IMR-90 (cell line): ENCODE data around the gene NR2F1. TPM values are rescaled to one million over a fixed set of nuclear protein-coding genes. Genes with fewer than 3 reads are reported as not detected.

Experiments
- ATAC-seq: fragments of 200-7000 bp; cut with Tn5 transposase; 2 replicates; pipeline ENCODE4 v1.9.1; 2020; ENCODE audit warnings: low read depth, mild to moderate bottlenecking, moderate library complexity
- BruUV-seq: library from RNA; stranded (reverse); fragments of 400-500 nt; replicated peaks from 2 replicates; lab custom pipeline; 2021; lab: Mats Ljungman, UMichigan
- CTCF ChIA-PET: fragments of 300-600 bp; formaldehyde crosslinking; extraction: SDS; loops from one replicate; lab custom pipeline; 2021; ENCODE audit warnings: antibody characterized with exemption; lab: Yijun Ruan, JAX
- POLR2A ChIA-PET: fragments of 300-600 bp; sonication (Branson Sonifier 250); formaldehyde crosslinking; loops from one replicate; lab custom pipeline; 2022; ENCODE audit warnings: antibody characterized with exemption; ENCODE audit not compliant: unreplicated experiment; lab: Charles Lee
- DNase-seq: peaks from one replicate; pipeline ENCODE4 v3.0.0; 2013
- H2AFZ ChIP-seq: replicated peaks from 2 replicates; pipeline ENCODE3; 2013; ENCODE audit warnings: low read length, mild to moderate bottlenecking; ENCODE audit not compliant: poor library complexity
- H2AK5ac ChIP-seq: 2 replicates; pipeline ENCODE4 v1.6.1; 2013; ENCODE audit warnings: low read depth, low read length, inconsistent platforms
- H2AK9ac ChIP-seq: replicated peaks from 2 replicates; pipeline ENCODE3; 2013; ENCODE audit warnings: mild to moderate bottlenecking, low read depth, low read length, moderate library complexity; ENCODE audit not compliant: poor library complexity
- H2BK120ac ChIP-seq: 2 replicates; pipeline ENCODE4 v1.6.1; 2013; ENCODE audit warnings: low read depth, low read length, inconsistent platforms
- H2BK15ac ChIP-seq: 3 replicates; pipeline ENCODE4 v1.6.1; 2013; ENCODE audit warnings: low read depth, low read length, inconsistent platforms
- H2BK20ac ChIP-seq: 2 replicates; pipeline ENCODE4 v1.6.1; 2013; ENCODE audit warnings: low read depth, mild to moderate bottlenecking, inconsistent platforms, low read length, moderate library complexity
- H2BK5ac ChIP-seq: 2 replicates; pipeline ENCODE4 v1.6.1; 2013; ENCODE audit warnings: mild to moderate bottlenecking, low read depth, low read length, inconsistent platforms; ENCODE audit not compliant: poor library complexity, severe bottlenecking
- H3K14ac ChIP-seq: replicated peaks from 2 replicates; pipeline ENCODE4 v1.6.1; 2013; ENCODE audit warnings: low read depth, low read length, inconsistent platforms
- H3K18ac ChIP-seq: 2 replicates; pipeline ENCODE4 v1.6.1; 2013; ENCODE audit warnings: low read depth, low read length, control low read depth
- H3K23ac ChIP-seq: 2 replicates; pipeline ENCODE4 v1.6.1; 2013; ENCODE audit warnings: low read depth, low read length, inconsistent platforms
- H3K27ac ChIP-seq: 2 replicates; pipeline ENCODE4 v1.5.1; 2013; ENCODE audit warnings: mild to moderate bottlenecking, control low read depth, low read length; ENCODE audit not compliant: insufficient read depth
- H3K27me3 ChIP-seq: 2 replicates; pipeline ENCODE4 v1.6.1; 2013; ENCODE audit warnings: low read length; ENCODE audit not compliant: control insufficient read depth, insufficient read depth
- H3K36me3 ChIP-seq: 2 replicates; pipeline ENCODE4 v1.6.1; 2013; ENCODE audit warnings: low read length, mixed read lengths; ENCODE audit not compliant: control insufficient read depth, insufficient read depth
- H3K4ac ChIP-seq: 2 replicates; pipeline ENCODE4 v1.6.1; 2013; ENCODE audit warnings: low read depth, low read length, inconsistent platforms
- H3K4me1 ChIP-seq: 2 replicates; pipeline ENCODE4 v1.6.1; 2013; ENCODE audit warnings: low read length, mixed read lengths; ENCODE audit not compliant: control insufficient read depth, insufficient read depth
- H3K4me2 ChIP-seq: 2 replicates; pipeline ENCODE4 v1.6.1; 2013; ENCODE audit warnings: low read depth, mild to moderate bottlenecking, control low read depth, low read length, moderate library complexity
- H3K4me3 ChIP-seq: 2 replicates; pipeline ENCODE4 v1.5.1; 2013; ENCODE audit warnings: low read depth, mild to moderate bottlenecking, control low read depth, low read length, moderate library complexity; ENCODE audit not compliant: insufficient read depth
- H3K56ac ChIP-seq: 2 replicates; pipeline ENCODE4 v1.6.1; 2013; ENCODE audit warnings: low read length, inconsistent platforms; ENCODE audit not compliant: insufficient read depth; ENCODE audit errors: extremely low read depth
- H3K79me1 ChIP-seq, 2 experiments: 2 replicates each; pipeline ENCODE4 v1.6.1; 2013; ENCODE audit warnings: low read length in 2 of 2, inconsistent platforms in 1 of 2, low read depth in 1 of 2
- H3K9ac ChIP-seq: 2 replicates; pipeline ENCODE4 v1.6.1; 2013; ENCODE audit warnings: low read depth, low read length, control low read depth
- H3K9me1 ChIP-seq: 2 replicates; pipeline ENCODE4 v1.6.1; 2013; ENCODE audit warnings: low read length, inconsistent platforms; ENCODE audit not compliant: insufficient read depth
- H3K9me3 ChIP-seq: 2 replicates; pipeline ENCODE4 v1.6.1; 2013; ENCODE audit warnings: low read length; ENCODE audit not compliant: control insufficient read depth, insufficient read depth
- H4K20me1 ChIP-seq: 2 replicates; pipeline ENCODE4 v1.6.1; 2013; ENCODE audit warnings: low read length, inconsistent platforms; ENCODE audit not compliant: insufficient read depth
- H4K5ac ChIP-seq: 2 replicates; pipeline ENCODE4 v1.6.1; 2013; ENCODE audit warnings: mild to moderate bottlenecking, low read depth, low read length, control low read depth
- H4K8ac ChIP-seq, 2 experiments: 2 replicates each; pipeline ENCODE4 v1.6.1; 2013; ENCODE audit warnings: low read depth in 2 of 2, low read length in 2 of 2, control low read depth in 1 of 2, inconsistent platforms in 1 of 2
- H4K91ac ChIP-seq: 2 replicates; pipeline ENCODE4 v1.6.1; 2013; ENCODE audit warnings: low read depth, low read length, inconsistent platforms; ENCODE audit not compliant: insufficient read depth
- BHLHE40 ChIP-seq: fragments of 150-350 bp; IDR thresholded peaks from 2 replicates; pipeline ENCODE4 v1.6.1; 2016; ENCODE audit warnings: mild to moderate bottlenecking, low read depth, low read length
- CHD1 ChIP-seq: IDR thresholded peaks from 2 replicates; pipeline ENCODE4 v1.6.1; 2012; ENCODE audit warnings: low read depth, low read length, improper control_type of control experiment
- FOS ChIP-seq: fragments of 150-350 bp; IDR thresholded peaks from 2 replicates; pipeline ENCODE4 v1.6.1; 2016; ENCODE audit warnings: low read depth, low read length
- MAFK ChIP-seq: IDR thresholded peaks from 2 replicates; pipeline ENCODE4 v1.6.1; 2012; ENCODE audit warnings: low read depth, low read length, improper control_type of control experiment
- MAZ ChIP-seq: IDR thresholded peaks from 2 replicates; pipeline ENCODE4 v1.6.1; 2012; ENCODE audit warnings: low read depth, mild to moderate bottlenecking, low read length, improper control_type of control experiment, moderate library complexity, borderline replicate concordance
- POLR2A ChIP-seq: IDR thresholded peaks from 2 replicates; pipeline ENCODE4 v1.6.1; 2012; ENCODE audit warnings: mild to moderate bottlenecking, low read depth, low read length
- RAD21 ChIP-seq: IDR thresholded peaks from 2 replicates; pipeline ENCODE4 v1.6.1; 2012; ENCODE audit warnings: low read length, improper control_type of control experiment
- RCOR1 ChIP-seq: IDR thresholded peaks from 2 replicates; pipeline ENCODE4 v1.6.1; 2012; ENCODE audit warnings: mild to moderate bottlenecking, low read length, improper control_type of control experiment; ENCODE audit not compliant: insufficient replicate concordance
- RFX5 ChIP-seq: IDR thresholded peaks from 2 replicates; pipeline ENCODE4 v1.8.0; 2012; ENCODE audit warnings: low read depth, mild to moderate bottlenecking, low read length, moderate library complexity
- WGBS, 2 experiments: methylation state at CpG; one replicate each; pipeline versions ENCODE4 v1.1.5 to v1.1.7; 2013; ENCODE audit warnings: missing lambda C conversion rate in 2 of 2; ENCODE audit not compliant: insufficient read length in 1 of 2; ENCODE audit errors: extremely low coverage in 2 of 2; 5-methylcytosine and 5-hydroxymethylcytosine counted together
- dilution Hi-C: fragments of 300-500 bp; cut with HindIII; formaldehyde crosslinking; loops from one replicate; pipeline ENCODE4 v1.14.3; 2018; ENCODE audit warnings: low sequenced_read_pairs; ENCODE audit not compliant: unreplicated experiment
- in situ Hi-C: fragments of 300-500 bp; cut with MboI; formaldehyde crosslinking; loops from 3 replicates; pipeline ENCODE4 v1.14.3; 2019; ENCODE audit warnings: low sequenced_read_pairs, inconsistent platforms, mixed read lengths
- intact Hi-C: fragments of 100-400 bp; cut with micrococcal nuclease; formaldehyde crosslinking; loops from 2 replicates; pipeline ENCODE4 v1.10.0; 2022
- polyA plus RNA-seq, 3 experiments: library from polyadenylated mRNA; depleted of rRNA; stranded (reverse); fragments of >200 nt; gene quantifications; 2 replicates each; pipeline ENCODE4 v1.2.3, GENCODE V29; 2012; ENCODE audit warnings: low replicate concordance in 1 of 3
- total RNA-seq: library from RNA; depleted of rRNA; stranded (reverse); fragments of >200 nt; gene quantifications from 2 replicates; pipeline ENCODE4 v1.2.3, GENCODE V29; 2012
- TF ChIP-seq, protein P1 (sequence below): conservative IDR thresholded peaks from 2 replicates; pipeline ENCODE4 v1.5.1; 2012; ENCODE audit warnings: mild to moderate bottlenecking, low read depth, low read length, improper control_type of control experiment
- TF ChIP-seq, protein P2 (sequence below): fragments of 150-350 bp; IDR thresholded peaks from 2 replicates; pipeline ENCODE4 v1.6.1; 2016; ENCODE audit warnings: low read depth, mild to moderate bottlenecking, low read length, moderate library complexity, borderline replicate concordance
- TF ChIP-seq, protein P3 (sequence below): fragments of 150-350 bp; IDR thresholded peaks from 2 replicates; pipeline ENCODE4 v1.6.1; 2017; ENCODE audit warnings: mild to moderate bottlenecking, antibody characterized with exemption, low read length, low read depth

The NR2F1 gene
- total and polyA plus RNA-seq, 2 of the 4 experiments (the other 2 are of a cell fraction): 19.0 to 160 TPM

DNA sequence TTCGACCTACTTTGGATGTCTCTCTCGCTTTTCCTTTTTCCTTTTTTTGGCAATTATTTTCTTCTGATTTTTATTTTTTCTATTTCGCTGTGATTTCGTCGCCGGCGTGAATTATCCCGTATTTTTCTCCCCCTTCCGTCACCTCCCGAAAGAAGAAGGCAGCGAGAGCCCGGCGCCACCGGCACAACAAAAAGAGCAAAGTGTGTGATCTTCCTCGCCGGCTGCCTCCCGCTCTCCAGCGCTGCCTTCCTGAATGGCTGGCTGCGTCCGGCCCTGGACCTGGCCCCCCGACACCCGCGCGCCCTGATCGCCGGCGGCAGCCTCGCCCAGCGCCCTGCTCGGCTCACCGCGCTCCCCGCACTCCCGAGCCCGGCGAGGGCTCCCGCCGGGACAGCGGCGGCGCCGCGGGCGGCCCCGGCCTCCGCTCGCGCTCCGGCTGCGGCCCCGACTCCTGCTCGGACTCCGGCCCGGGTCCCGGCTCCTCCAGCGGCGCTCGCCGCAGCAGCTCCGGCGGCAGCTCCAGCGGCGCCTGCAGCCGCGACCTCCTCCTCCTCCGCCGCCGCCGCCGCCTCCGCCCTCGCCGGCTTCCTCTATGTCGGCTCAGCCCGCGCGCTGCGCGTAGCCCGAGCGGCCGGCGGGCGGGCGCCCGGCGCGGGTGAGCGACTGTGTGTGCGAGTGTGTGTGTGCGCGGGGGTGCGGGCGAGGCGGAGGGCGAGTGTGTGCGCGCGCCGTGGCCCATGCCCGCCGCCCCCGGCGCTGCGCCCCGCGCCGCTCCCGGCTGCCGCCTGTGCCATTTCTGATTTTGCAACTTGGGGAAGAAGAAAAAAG is 960 bp downstream of the NR2F1 start:
- Histone ChIP-seq H3K14ac (peak overlapping the region; percentile 71), H3K23ac (peak overlapping the region; percentile 34; the same call in 1 of the 2 replicates), H3K27ac (peak overlapping the region; percentile 97), H3K79me1 (peaks cover 0 to 11% of the 10 kb centered on the region in 2 experiments; a peak in 3 of 4 replicates), H4K5ac (no peak overlapping the region; the same call in 1 of the 2 replicates), H2AK5ac (0 out of 2 replicates have a peak overlapping the region, but pooled peaks have one; percentile 2), H3K56ac (peak overlapping the region; percentile 79), H2BK15ac (peak overlapping the region; percentile 16; the same call in 1 of the 3 replicates), H3K4me2 (peak overlapping the region; percentile 51; the same call in 1 of the 2 replicates), H2BK20ac (no peak overlapping the region), H3K27me3 (no peaks in the 10 kb centered on the region), H3K4me3 (peak overlapping the region; percentile 99), H2BK5ac (peak overlapping the region; percentile 92), H3K4ac (peak overlapping the region; percentile 76), H3K36me3 (peaks cover 21% of the 10 kb centered on the region), H4K8ac (peak overlapping the region in 1 of 2 experiments; percentile 28; a peak in 2 of 4 replicates), H2AK9ac (peak overlapping the region; percentile 86), H3K18ac (peak overlapping the region; percentile 54), H3K9ac (peak overlapping the region; percentile 96), H3K9me3 (no peaks in the 10 kb centered on the region), H2AFZ (peak overlapping the region; percentile 62), H3K4me1 (no peaks in the 10 kb centered on the region), H3K9me1 (no peaks in the 10 kb centered on the region), H4K91ac (no peak overlapping the region; the same call in 1 of the 2 replicates), H4K20me1 (no peaks in the 10 kb centered on the region; the same call in 1 of the 2 replicates), H2BK120ac (peak overlapping the region; percentile 46)
- intact Hi-C loops: loop anchor here (2.0 to 10.0 kb wide), 8 partner anchors 217 to 1153 kb away; no protein-coding TSS in a partner anchor
- ATAC-seq (no peak), DNase-seq (peak; percentile 47)
- ChIA-PET CTCF (no interaction called here), POLR2A (interaction anchor here (0.6 to 0.7 kb wide), 5 partner anchors 185 to 654 kb away, joined by 3 to 11 read pairs (median 5); no protein-coding TSS in a partner anchor)
- BruUV-seq: no TSS peak
- in situ Hi-C loops: loop anchor here (10.0 to 25.0 kb wide), 4 partner anchors 331 to 1272 kb away; no protein-coding TSS in a partner anchor
- 0% methylated on average over 51 of the region's 110 CpGs; no CpG with 5 or more reads in 1 of the 2 experiments for WGBS, 2 experiments
- dilution Hi-C loops: no loop called here
- TF ChIP-seq RAD21 (0 out of 2 replicates have a peak, but pooled peaks have one; percentile 6), RCOR1 (no peak), POLR2A (no peak), BHLHE40 (no peak), RFX5 (no peak), CHD1 (0 out of 2 replicates have a peak, but pooled peaks have one; percentile 47), FOS (no peak), MAFK (no peak), MAZ (peak; percentile 24; the same call in 1 of the 2 replicates)
- TF ChIP-seq, protein P1, sequence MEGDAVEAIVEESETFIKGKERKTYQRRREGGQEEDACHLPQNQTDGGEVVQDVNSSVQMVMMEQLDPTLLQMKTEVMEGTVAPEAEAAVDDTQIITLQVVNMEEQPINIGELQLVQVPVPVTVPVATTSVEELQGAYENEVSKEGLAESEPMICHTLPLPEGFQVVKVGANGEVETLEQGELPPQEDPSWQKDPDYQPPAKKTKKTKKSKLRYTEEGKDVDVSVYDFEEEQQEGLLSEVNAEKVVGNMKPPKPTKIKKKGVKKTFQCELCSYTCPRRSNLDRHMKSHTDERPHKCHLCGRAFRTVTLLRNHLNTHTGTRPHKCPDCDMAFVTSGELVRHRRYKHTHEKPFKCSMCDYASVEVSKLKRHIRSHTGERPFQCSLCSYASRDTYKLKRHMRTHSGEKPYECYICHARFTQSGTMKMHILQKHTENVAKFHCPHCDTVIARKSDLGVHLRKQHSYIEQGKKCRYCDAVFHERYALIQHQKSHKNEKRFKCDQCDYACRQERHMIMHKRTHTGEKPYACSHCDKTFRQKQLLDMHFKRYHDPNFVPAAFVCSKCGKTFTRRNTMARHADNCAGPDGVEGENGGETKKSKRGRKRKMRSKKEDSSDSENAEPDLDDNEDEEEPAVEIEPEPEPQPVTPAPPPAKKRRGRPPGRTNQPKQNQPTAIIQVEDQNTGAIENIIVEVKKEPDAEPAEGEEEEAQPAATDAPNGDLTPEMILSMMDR: no peak
- TF ChIP-seq, protein P2, sequence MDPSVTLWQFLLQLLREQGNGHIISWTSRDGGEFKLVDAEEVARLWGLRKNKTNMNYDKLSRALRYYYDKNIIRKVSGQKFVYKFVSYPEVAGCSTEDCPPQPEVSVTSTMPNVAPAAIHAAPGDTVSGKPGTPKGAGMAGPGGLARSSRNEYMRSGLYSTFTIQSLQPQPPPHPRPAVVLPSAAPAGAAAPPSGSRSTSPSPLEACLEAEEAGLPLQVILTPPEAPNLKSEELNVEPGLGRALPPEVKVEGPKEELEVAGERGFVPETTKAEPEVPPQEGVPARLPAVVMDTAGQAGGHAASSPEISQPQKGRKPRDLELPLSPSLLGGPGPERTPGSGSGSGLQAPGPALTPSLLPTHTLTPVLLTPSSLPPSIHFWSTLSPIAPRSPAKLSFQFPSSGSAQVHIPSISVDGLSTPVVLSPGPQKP: no peak
- TF ChIP-seq, protein P3, sequence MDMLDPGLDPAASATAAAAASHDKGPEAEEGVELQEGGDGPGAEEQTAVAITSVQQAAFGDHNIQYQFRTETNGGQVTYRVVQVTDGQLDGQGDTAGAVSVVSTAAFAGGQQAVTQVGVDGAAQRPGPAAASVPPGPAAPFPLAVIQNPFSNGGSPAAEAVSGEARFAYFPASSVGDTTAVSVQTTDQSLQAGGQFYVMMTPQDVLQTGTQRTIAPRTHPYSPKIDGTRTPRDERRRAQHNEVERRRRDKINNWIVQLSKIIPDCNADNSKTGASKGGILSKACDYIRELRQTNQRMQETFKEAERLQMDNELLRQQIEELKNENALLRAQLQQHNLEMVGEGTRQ: no peak
